Measurements from ENCODE around the gene IGSF3. TPM values are rescaled to one million over a fixed set of nuclear protein-coding genes. Genes with fewer than 3 reads are reported as not detected.

IGSF3 gene
- total and polyA plus RNA-seq, 2 of the 8 experiments (the other 6 are each of a cell fraction or from before 2014, with no cell fraction given): 30.0 to 32.2 TPM

DNA sequence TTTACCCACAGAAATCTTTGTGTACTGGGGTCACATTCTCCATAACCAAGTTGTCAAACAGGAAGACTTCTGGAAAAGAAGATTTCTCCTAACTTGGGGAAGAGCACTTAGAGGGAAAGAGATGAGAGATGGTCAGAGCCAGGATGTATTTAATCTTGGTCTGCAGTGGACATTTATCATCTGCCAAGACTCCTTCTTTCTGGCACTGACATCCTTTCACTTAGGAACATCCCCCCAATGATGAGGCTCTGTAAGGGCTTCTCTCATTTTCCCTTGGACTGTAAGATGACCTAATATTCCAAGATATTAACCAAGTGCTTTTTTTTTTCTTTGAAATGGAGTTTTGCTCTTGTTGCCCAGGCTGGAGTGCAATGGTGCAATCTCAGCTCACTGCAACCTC, 39.3 kb upstream of the IGSF3 start:
- Histone ChIP-seq H3K27ac (ENCODE audit: low read depth, low read length) (no peak overlapping the region), H3K4me1 (replicated peaks in 1 of 4; ENCODE audit: control insufficient read depth in 3 of 4, insufficient read depth in 4 of 4, low read length in 3 of 4) (peaks cover 0 to 4% (median 1%) of the 10 kb centered on the region in 4 experiments; a peak in 5 of 7 replicates), H3K9me3 (ENCODE audit: insufficient read depth in 2 of 2, low read depth in 1 of 2, low read length in 1 of 2) (peaks cover 0 to 7% of the 10 kb centered on the region in 2 experiments; a peak in 1 of 4 replicates), H2BK15ac (ENCODE audit: low read length) (no peak overlapping the region), H3K9ac (replicated peaks in 1 of 4; ENCODE audit: extremely low read depth in 1 of 4, low read depth in 3 of 4, low read length in 3 of 4) (no peak overlapping the region), H4K91ac (replicated peaks; ENCODE audit: insufficient read length, low read length) (no peak overlapping the region), H3K4me2 (ENCODE audit: insufficient read depth in 1 of 2, low read depth in 2 of 2, low read length in 2 of 2) (no peak overlapping the region), H3K23ac (ENCODE audit: insufficient read length) (no peak overlapping the region), H4K8ac (ENCODE audit: extremely low read depth, insufficient read depth, low read length) (no peak overlapping the region), H3K23me2 (ENCODE audit: low read depth, low read length) (no peaks in the 10 kb centered on the region), H4K20me1 (replicated peaks in 1 of 2; ENCODE audit: control insufficient read depth in 1 of 2, insufficient read depth in 2 of 2, low read length in 2 of 2) (no peaks in the 10 kb centered on the region), H2BK120ac (replicated peaks; ENCODE audit: low read depth, low read length) (no peak overlapping the region), H2AFZ (ENCODE audit: low read length) (no peak overlapping the region), H2AK5ac (ENCODE audit: low read depth, low read length) (no peak overlapping the region), H3K14ac (ENCODE audit: insufficient read length) (no peak overlapping the region), H2BK5ac (ENCODE audit: low read depth, low read length) (no peak overlapping the region), H3K56ac (replicated peaks; ENCODE audit: insufficient read length, low read depth, low read length) (no peak overlapping the region), H3K36me3 (ENCODE audit: control insufficient read depth in 2 of 4, insufficient read depth in 4 of 4, low read length in 3 of 4) (no peaks in the 10 kb centered on the region), H3K79me1 (ENCODE audit: low read depth, low read length) (no peaks in the 10 kb centered on the region), H2BK20ac (ENCODE audit: low read length) (no peak overlapping the region), H3K79me2 (ENCODE audit: control insufficient read depth in 1 of 2, insufficient read depth in 2 of 2, low read length in 2 of 2) (no peaks in the 10 kb centered on the region), H3K27me3 (replicated peaks in 1 of 4; ENCODE audit: control insufficient read depth in 3 of 4, extremely low read depth in 1 of 4, insufficient read depth in 3 of 4, low read length in 3 of 4) (no peaks in the 10 kb centered on the region), H2BK12ac (ENCODE audit: low read depth, low read length) (no peak overlapping the region), H3K18ac (ENCODE audit: extremely low read depth, low read length) (no peak overlapping the region), H3K4me3 (ENCODE audit: extremely low read depth in 1 of 4, insufficient read depth in 2 of 4, low read depth in 3 of 4, low read length in 4 of 4) (no peak overlapping the region), H4K5ac (ENCODE audit: insufficient read length, low read depth, low read length) (no peak overlapping the region), H3K4ac (replicated peaks; ENCODE audit: insufficient read length, low read depth, low read length) (no peak overlapping the region)
- TF ChIP-seq SIX5 (IDR thresholded peaks at IDR 0.05; ENCODE audit: low read depth, low read length): no peak
- ChIA-PET POLR2A (ENCODE audit: partially characterized antibody) (no interaction called here), CTCF (ENCODE audit: partially characterized antibody) (interaction anchor here (1.4 to 2.5 kb wide), 4 partner anchors 19 to 111 kb away, joined by 4 to 10 read pairs (median 4); no protein-coding TSS in a partner anchor)
- FAIRE-seq (no peak), DNase-seq (ENCODE audit: low read depth in 1 of 2, low spot score in 2 of 2) (no peak)

Data from H1 (cell line).